HuH-7.5 (cell line): ENCODE results near the gene C1QBP.
"Not testable (repeated sequence)": the region's sequence is repeated elsewhere in the genome, so short reads cannot be mapped to it uniquely, and the experiment has no call there.

Experiments
- DNase-seq: peaks from one replicate; pipeline ENCODE4 v3.0.0; 2011; ENCODE audit warnings: low spot score

The C1QBP gene, protein sequence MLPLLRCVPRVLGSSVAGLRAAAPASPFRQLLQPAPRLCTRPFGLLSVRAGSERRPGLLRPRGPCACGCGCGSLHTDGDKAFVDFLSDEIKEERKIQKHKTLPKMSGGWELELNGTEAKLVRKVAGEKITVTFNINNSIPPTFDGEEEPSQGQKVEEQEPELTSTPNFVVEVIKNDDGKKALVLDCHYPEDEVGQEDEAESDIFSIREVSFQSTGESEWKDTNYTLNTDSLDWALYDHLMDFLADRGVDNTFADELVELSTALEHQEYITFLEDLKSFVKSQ

DNA sequence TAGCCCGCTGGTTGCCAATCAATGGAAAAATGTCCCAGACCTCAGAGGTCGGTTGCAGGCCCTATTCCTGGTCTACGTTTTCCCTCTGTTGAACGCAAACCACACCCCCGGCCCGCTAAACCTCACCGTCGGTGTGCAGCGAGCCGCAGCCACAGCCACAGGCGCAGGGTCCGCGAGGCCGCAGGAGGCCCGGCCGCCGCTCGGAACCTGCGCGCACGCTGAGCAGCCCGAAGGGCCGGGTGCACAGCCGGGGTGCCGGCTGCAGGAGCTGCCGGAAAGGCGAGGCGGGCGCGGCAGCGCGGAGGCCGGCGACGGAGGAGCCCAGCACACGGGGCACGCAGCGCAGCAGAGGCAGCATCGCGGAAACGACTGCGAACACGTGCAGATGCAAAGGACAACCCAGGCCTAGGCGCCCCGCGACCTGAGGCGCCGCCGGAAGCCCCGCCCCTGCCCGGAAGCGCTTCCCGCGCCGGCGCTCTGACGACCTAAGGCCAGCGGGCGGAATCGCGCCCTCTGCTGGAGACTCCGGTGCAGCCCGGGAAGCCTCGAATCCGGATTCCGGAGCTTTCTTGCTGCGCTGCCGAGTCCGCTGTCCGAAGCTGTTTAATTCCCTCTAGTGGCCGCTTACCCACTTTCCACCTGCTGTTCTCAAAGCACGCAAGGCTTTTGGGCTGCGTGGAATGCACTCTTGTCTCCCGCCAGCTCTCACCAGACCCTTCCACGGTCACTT lies at the start of gene C1QBP:
C1QBP (minus strand) TSS at position 440 of the 730 bp plus-strand sequence; CDS start at position 358, 82 bp downstream.
- peak; percentile 77 for DNase-seq

DNA sequence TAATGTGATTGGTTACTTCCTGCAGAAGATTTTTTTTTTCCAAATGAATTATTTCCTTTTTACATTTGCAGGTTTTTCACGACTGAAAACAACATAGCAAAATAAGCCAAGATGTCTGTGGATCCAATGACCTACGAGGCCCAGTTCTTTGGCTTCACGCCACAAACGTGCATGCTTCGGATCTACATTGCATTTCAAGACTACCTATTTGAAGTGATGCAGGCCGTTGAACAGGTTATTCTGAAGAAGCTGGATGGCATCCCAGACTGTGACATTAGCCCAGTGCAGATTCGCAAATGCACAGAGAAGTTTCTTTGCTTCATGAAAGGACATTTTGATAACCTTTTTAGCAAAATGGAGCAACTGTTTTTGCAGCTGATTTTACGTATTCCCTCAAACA lies 49.8 kb upstream of the C1QBP start:
- no peak for DNase-seq

DNA sequence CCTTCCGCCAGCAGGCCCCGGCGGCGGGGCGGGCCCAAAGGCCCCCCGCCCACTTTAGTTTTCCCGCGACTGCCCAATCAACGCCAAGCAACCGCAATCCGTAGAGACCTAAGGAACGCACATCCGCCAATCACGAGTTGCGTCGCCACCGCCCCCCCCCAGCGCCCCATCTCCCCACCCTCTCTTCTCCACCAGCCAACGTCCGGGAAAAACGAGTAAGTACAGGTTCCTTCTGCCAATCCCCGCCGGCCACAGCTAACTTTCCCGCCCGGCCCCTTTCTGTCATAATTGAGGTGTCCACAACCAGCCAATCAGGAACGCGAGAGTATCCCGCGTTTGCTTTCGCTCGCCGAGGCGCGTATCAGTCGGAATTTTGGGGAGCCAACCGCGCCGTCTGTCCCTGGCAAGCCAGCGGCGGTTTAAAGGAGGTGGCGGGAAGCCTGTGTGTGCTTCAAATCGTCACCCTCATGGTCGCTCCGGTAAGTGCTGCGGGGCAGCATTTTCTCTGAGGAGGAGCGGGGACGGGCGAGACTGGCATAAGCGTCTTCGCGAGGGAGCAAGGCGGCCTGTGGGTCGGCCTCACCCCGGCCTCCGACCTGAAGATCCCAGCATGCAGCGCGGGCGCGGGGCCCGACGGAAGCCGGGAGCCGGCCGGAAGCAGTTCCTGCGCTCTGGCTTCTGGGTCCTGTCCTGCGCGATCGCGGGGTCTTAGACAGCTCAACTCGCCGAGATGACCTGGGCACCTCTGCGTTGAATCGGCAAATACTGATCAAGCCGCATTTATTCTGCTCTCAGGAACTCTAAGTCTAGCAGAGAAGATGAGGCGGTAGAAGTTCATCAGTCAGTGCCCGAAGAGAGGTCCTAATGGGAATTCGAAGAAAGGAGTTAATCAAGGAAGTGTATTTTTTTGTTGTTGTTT lies 47.5 kb upstream of the C1QBP start, which contains the start of gene MIS12:
MIS12 (plus strand) TSS at position 361 of the 919 bp plus-strand sequence. CDS start 2,297 bp downstream, outside the sequence.
- peak; percentile 95 for DNase-seq

DNA sequence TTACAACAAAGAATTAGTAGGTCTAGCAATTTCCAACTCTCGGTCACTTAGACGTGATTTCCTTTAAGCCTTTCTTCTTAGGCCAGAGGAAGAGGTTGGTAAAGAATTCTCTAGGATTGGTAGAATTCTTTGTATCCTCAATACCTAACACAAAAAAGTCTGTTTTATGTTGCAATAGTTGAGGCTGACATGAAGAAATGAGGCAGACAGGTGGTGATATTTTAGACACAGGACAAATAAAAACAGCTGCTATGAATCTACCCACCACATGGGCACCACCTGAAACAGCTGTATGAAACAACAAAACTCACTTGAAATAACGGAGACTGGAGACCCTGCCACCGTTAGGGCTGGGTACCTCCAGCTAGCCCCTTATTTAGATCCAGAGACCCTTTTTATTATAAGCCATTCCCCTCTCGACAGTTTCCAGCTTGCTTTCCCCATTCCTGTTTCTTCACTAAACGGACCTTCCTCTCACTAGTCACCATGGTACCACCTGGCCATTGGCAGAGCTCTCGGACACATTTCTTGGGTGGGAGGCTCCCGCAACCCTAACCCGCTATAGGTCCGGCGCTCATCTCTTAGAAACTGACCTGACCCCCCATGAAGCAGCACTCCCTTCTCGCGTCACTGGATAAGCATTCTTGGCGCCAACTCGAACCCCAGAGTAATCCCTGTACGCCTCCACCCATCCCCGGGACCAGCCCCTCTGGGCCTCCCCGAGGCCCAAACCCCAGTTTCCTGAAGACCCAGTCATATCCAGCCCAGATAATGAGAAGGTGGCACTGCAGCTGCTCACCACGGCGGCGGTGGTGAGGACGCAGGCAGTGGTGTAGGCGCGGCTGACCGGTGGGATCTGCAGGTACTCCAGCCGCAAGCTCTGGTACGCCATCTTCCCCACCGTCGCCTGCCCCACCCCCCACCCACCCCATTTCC lies 46.6 kb upstream of the C1QBP start, which contains the start of gene DERL2:
DERL2 (minus strand) TSS at position 909 of the 936 bp plus-strand sequence; CDS start at position 892, 17 bp downstream.
- DNase-seq = no peak

DNA sequence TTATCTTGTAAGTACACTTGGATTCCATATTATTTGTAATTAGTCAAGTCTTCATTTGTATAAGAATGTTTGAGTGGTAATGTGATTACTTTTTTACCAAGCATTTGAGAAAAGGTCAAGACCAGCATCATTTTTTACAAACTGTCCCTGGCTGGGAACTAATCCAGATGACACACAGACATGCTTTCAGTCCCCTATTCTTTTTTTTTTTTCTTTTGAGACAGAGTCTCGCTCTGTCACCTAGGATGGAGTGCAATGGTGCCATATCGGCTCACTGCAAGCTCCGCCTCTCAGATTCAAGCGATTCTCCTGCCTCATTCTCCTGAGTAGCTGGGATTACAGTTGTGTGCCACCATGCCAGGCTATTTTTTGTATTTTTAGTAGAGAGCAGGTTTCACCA lies 42.5 kb upstream of the C1QBP start:
- DNase-seq = no peak

DNA sequence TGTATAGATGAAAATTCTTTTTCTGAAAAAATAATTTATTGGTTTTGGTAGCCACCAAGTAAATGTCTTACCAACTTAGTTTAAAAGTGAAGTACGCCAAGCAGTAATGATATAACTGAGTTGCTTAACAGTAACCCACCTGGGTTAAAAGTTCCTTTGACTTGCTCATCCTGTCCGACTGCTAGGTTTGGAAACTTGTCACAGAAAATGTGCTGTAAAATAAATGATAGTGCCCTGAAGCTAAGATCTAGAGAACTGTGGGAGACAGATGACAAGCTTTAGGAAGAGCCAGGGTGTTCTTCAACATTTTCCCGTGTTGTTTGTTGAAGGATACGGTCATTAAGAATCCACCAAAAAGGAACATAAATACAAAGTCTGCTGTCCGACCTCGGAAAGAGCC lies 42.0 kb upstream of the C1QBP start:
- no peak for DNase-seq

DNA sequence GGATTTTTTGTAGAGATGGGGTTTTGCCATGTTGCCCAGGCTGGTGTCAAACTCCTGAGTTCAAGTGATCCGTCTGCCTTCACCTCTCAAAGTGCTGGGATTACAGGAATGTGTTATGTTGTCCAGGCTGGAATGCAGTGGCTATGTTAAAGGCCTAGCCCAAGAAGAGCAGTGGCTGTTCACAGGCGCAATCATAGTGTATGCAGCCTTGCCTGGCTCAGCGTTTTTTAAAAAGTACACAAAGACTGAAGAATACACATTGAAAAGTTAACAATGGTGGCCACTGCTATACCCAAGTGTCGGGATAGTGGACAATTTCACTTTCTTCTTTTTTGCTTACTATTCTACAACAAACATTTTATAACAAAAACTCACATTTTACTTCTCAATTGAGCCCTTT lies 40.0 kb upstream of the C1QBP start:
- DNase-seq = no peak

DNA sequence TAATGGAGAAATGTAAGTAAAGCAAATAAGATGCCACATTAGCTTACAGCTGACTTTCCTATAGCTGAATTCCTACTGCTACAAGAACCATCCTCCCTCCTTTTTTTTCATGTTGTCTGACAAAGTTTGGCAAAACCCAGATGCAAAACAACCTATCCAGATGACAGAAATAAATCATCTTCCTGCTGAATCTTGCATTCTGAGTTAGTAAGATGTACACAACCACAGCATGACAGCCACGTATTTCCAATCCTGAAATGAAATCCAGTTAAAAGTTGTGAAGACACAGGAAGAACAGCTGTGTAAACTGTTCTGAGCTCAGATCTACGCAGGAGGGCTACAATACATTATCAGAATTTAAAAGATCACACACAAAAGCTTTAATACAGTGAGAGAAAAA lies 35.0 kb upstream of the C1QBP start:
- DNase-seq = no peak

DNA sequence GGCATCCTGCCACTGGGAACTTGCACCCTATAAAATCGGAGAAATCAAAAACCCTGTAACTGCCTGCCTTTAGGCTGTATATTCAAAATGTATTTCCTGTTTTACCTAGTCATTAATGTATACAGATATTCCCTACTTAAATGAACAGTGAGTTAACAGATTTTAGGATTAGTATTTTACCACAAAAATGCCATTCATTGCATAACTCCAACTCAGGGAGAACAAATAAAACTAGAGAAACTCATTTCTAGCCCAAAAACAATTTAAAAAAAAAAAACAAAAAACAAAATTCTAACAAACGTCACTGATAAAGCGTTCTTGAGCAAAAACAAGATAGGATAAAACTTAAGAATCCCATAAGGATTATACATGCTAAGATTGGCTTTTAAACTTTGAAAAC lies 33.6 kb upstream of the C1QBP start:
- DNase-seq = no peak

DNA sequence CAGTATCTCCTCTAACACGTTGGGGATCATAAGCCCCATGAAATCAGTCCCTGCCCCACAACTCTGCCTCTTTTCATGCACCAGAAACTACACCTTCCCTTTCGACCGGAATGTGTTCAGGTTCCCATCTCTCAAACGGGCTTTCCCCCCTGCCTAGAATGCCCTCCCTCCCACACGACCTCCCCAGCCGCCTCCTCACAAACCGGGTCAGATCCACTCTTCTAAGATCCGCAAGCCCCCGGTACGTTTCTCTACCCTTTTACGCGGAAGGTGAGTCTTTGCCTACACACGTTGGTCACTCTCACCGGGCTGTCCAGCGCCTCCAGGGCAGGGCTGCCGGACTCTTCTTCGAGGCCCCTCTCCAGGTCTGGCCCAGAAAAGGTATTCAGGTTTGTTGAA lies 29.1 kb upstream of the C1QBP start:
- DNase-seq = no peak

DNA sequence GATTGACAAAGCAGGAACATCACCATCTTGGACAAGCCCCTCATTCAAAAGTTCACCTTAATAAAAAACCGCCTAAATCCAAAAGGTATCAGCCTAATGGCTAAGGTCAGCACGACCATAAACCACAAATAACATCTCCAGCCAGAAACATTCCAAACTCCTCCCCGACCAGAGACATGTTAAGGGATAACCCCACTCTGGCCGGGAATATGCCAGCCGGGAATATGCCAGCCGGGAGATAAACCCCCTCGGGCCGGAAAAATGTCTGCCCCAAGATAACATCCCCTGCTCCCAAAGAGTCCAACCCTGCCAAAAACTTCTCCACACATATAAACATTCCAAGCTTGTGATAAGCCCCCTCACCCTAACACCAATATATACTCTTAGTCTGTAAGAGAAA lies 28.5 kb upstream of the C1QBP start:
- DNase-seq = no peak

DNA sequence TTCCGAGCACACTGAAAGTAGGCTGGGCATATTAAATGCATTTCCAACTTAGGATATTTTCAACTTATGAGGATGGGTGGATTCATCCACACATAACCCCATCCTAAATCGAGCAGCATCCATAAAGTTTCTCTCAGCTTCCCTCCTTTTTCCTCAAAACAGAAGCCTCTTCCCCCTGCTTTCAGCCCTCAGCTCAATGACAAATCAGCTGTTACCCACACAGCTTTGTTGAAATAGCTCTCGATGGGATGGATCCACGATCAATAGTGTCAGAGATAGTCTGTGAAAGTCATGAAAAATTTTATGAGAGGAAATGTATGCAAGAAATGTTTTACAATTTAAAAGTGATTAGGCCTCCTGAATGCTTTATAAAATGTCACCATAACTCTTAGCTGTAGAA lies 27.3 kb upstream of the C1QBP start:
- no peak for DNase-seq

DNA sequence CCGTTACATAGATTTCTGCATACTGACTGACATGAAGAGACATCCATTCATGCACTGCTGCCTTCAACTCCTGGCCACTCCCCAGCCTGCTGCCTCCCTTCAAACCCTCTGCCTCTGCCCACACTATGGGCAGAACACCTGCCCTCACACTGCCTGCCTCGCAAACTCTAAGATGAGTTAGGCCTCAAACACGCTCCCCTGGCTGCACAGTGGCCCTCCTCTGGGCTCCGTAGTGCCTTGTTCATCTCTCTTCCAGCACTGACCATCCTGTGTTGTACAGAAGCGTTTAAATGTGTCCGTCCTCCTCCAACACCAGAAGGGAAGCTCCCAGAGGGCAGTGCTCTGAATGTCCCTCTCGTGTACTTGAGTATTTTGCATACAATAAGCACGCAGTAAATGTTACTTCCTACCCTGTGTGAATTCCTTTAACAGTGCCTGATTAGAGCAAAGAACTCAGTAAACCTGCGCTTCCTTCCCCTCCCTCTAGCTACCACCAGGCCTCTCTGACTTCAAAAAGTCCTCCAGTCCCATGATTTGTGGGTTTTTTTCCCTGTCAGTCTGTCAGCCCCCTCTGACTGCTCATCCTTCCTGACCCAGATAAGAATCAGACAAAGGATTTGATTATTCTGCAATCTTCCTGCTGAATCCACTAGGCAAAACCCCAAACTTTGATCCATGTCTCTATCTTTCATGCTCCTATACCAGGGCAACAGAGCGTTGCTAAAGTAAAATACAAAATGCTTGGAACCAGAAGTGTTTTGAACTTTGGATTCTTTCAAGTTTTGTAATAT lies 26.0 kb upstream of the C1QBP start:
- DNase-seq = no peak

DNA sequence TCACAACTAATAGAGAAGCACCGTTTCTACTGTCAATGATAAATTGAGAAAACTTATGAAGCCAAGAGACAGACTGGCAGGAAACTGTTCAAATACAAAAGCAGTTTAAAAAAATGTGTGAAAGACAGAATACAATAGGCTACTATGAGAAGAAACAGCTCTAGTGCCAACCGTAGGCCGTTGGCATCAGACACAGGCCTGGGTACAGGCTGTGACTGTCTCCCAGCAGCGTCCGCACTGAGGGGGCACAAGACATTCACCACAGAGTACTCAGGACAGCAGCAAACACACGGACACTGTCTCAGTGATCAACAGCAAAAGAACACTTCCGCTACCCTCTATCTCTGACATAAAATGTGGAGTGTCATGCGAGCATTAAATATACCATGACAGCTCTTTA lies 7.8 kb upstream of the C1QBP start:
- no peak for DNase-seq

DNA sequence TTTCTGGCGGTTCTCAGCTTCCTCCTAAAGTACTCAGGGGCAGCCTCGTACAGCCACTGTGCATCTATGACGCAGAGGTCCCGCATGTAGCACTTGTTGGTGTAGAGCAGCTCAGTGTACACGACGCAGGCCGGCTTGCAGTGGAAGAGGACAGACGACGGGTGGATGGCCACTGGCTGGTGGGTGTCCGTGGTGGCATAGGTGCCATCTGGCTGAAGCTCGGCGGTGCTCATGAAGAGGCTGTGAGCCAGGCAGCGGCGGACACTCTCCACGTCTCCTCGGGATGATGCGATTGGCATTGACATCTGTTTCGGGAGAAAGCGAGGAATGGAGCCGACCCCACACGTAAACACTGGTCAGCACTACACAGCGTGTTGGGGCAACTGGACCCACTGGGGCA lies 5.3 kb upstream of the C1QBP start:
- no peak for DNase-seq

DNA sequence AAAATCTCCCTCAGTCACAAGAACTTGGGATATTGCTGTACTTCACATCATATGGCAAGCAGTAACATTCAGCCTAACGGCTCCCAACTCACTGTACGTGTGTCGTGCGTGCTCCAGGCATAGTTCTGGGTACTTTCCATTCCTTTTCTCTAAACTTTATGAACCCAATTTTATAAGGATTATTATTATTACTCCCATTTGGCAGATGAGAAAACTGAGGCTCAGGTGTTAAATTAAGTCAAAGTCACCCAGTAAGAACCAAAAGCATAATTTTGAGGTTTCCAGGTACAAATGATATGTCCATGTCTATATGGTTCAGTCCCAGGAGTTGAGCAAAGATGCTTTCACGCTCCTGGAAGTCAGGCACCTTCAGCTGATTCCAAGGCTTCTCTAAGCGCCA lies 4.8 kb upstream of the C1QBP start:
- no peak for DNase-seq

DNA sequence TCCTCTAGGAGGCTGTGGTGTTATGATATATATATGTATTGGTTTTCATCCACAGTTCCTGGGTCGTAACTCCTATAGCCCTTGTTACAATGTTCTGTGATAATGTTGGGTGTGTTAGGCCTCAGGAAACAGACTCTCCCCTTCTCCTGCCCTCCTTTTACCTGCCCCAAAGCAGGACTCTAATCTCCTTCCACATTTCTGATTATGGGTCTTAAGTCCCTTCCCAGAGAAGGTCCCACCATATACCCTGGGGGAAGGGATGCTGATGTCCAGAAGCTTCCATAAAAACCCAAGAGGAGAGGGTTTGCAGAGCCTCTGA lies 450 bp upstream of the C1QBP start:
- DNase-seq = no peak

DNA sequence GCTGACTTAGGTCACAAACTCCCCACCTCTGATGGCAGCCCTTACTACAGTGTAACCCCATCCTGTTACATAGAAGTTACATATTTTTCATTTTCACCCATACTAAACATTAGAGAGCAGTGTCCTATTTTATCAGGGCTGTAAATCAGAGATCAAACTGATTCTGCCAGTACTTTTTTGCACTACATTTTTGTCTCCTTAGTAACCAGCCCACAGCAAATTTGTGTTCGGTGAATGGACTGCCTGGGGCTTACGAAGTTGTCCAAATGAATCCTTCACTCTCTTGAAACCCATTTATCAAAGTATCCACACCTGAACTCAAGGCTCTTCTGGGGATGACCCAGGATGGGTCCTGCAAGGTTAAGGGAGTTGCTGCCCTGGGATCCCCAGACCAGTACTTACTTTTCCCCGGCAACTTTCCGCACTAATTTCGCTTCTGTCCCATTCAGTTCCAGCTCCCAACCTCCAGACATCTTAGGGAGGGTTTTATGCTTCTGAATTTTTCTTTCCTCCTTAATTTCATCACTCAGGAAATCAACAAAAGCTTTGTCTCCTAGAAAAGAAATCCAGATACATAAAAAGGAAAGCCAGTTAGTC lies 1.1 kb downstream of the C1QBP start:
- no peak for DNase-seq

DNA sequence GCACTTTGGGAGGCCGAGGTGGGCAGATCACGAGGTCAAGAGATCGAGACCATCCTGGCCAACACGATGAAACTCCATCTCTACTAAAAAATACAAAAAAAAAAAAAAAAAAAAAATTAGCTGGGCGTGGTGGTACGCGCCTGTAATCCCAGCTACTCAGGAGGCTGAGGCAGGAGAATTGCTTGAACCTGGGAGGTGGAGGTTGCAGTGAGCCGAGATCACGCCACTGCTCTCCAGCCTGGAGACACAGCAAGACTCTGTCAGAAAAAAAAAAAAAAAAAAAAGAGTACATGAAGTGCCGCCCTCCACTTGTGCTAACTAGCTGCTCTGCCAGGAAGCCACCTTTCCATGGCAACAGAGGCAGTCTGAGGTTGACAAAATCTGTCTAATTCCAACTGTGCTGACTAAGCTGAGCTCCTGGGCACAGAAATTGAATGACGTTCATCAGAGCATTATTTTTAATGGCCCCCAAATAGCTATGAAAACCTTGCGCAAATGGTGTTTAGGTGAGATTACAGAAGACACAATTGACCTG lies 3.1 kb downstream of the C1QBP start:
- DNase-seq = not testable (repeated sequence)

DNA sequence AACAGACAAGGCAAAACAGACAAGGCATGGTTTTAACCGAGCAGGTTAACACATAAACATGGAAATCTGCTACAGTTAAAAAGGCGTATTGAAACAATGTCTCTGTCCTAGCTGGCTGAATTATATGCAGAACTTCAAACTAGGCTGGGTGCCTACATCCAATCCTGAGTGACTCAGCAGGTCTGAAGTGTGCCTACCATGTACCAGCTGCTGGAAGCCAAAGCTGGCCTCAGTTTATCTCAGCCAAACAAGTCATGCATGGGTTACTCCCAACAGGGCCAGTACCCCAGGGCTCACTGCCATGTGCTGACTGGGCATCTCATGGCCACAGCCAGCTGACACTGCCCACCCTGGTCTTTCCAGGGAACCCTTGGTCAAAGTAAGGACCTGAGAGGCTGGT lies 4.0 kb downstream of the C1QBP start:
- no peak for DNase-seq
